NT2/D1 (cell line): ENCODE measurements around the gene SDK1.

Experiments used
- SUZ12 ChIP-seq: IDR thresholded peaks from 2 replicates; pipeline ENCODE4 v1.6.1; 2011; ENCODE audit not compliant: insufficient read length, insufficient read depth; ENCODE audit errors: extremely low read depth
- ZNF274 ChIP-seq: IDR thresholded peaks from 2 replicates; pipeline ENCODE4 v1.6.1; 2011; ENCODE audit warnings: mild to moderate bottlenecking, low read depth, low read length

DNA sequence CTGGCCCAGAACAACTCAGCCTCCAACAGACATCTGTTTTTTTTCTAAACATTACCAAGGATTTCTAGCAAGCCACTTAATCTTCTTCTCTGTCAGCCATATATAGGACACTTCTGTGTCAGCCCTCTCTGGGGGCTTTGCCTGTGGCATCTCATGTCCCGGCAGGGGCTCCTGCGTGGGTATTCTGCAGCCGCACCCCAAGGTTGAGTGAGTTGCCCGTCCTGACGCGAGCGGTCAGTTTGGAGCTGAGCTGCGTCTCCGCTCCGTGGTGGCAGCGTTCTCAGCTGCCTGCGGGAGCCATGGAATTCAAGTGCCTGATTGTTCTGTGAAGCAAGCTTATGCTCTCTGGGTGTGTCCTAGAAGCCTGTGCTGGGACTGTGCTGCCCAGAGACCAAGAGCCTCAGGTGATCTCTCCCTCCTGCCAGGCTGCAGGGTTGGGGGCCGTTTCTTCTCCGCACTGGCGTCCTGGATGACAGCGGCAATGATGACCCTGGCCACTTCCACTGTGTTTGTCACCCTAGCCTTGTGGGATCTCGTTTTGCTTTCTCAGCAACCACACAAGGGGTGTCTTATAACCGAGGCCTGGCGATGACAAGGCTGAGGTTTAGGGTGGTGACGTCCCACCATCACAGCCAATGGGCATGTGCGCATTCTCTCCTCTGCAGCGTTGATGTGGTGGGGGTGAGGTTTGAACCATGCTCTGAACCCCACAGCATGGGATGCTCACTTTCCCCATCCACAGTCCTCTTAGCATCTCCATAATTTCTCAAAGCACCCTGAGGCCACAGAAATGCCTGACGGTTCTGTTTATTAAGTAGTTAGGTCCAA is 768.4 kb downstream of the SDK1 start:
- no peak for TF ChIP-seq SUZ12
- no peak for TF ChIP-seq ZNF274
